ENCODE results near the gene ECHDC3. TPM values are rescaled to one million over a fixed set of nuclear protein-coding genes. Genes with fewer than 3 reads are reported as not detected.

The ECHDC3 gene
- total and polyA plus RNA-seq, 10 of the 15 experiments (the other 5 are each of a cell fraction or from before 2014, with no cell fraction given): 0.16 to 10.0 (median 6.0) TPM

- SMC1A ChIA-PET (ENCODE audit: uncharacterized antibody, unreplicated experiment): interaction anchor here (0.6 to 1.4 kb wide), 2 partner anchors 232 to 496 kb away, joined by 3 to 4 read pairs; no protein-coding TSS in a partner anchor
- Histone ChIP-seq H3K27me3 (replicated peaks in 1 of 2; ENCODE audit: control insufficient read depth in 2 of 2, insufficient read depth in 2 of 2, low read length in 1 of 2) (no peaks in the 10 kb centered on the region), H4K20me1 (ENCODE audit: control insufficient read depth, insufficient read depth) (no peaks in the 10 kb centered on the region), H3K4me2 (ENCODE audit: control insufficient read depth, insufficient read depth) (no peak overlapping the region), H3K36me3 (ENCODE audit: control insufficient read depth in 2 of 2, insufficient read depth in 2 of 2, low read length in 1 of 2) (no peaks in the 10 kb centered on the region), H2AFZ (ENCODE audit: control insufficient read depth, low read depth, low read length) (no peak overlapping the region), H3K9me3 (replicated peaks; ENCODE audit: control insufficient read depth, insufficient read depth, low read length) (no peaks in the 10 kb centered on the region), H3K9ac (ENCODE audit: control insufficient read depth, insufficient read depth, low read length) (no peak overlapping the region), H3K27ac (ENCODE audit: control insufficient read depth, insufficient read depth) (no peak overlapping the region), H3K4me3 (no peak overlapping the region), H3K79me2 (ENCODE audit: control insufficient read depth, insufficient read depth, low read length) (no peaks in the 10 kb centered on the region), H3K4me1 (ENCODE audit: control insufficient read depth, insufficient read depth, low read length) (no peaks in the 10 kb centered on the region; the same call in 1 of the 2 replicates)
- in situ Hi-C loops (cut with MboI) (no loop called here), intact Hi-C loops (cut with micrococcal nuclease; ENCODE audit: unreplicated experiment) (no loop called here)
- FAIRE-seq (no peak), DNase-seq (ENCODE audit: low read depth, low spot score) (no peak), ATAC-seq (no peak)
- no TSS peak for BruUV-seq (replicated peaks)
- WGBS (ENCODE audit: insufficient coverage, insufficient replicate concordance, low lambda C conversion rate, missing lambda C conversion rate): 60% methylated on average over 13 of the region's 13 CpGs
- RAD21 ChIA-PET (ENCODE audit: unreplicated experiment): no interaction called here
- POLR2A ChIA-PET: interaction anchor here (0.9 kb wide), 1 partner anchor 9 kb away, joined by 4 read pairs; no protein-coding TSS in a partner anchor
- CTCF ChIA-PET: interaction anchor here (3.0 kb wide), 1 partner anchor 11 kb away, joined by 10 read pairs; no protein-coding TSS in a partner anchor
- TF ChIP-seq RFX5 (IDR thresholded peaks at IDR 0.05; ENCODE audit: low read depth, low read length) (no peak), USF2 (IDR thresholded peaks at IDR 0.05; ENCODE audit: borderline replicate concordance, low read depth, low read length) (no peak), CBX5 (IDR thresholded peaks at IDR 0.05; ENCODE audit: low read depth) (no peak), NKRF (conservative IDR thresholded peaks at IDR 0.05) (no peak), ELK1 (IDR thresholded peaks at IDR 0.05; ENCODE audit: low read depth, low read length) (no peak), ZBED1 (IDR thresholded peaks at IDR 0.05; ENCODE audit: borderline replicate concordance) (no peak), NBN (IDR thresholded peaks at IDR 0.05) (no peak), POU2F2 (IDR thresholded peaks at IDR 0.05; ENCODE audit: borderline replicate concordance, low read depth, low read length) (no peak), IKZF1 (conservative IDR thresholded peaks at IDR 0.05) (no peak), DPF2 (IDR thresholded peaks at IDR 0.05) (no peak), IRF5 (IDR thresholded peaks at IDR 0.05; ENCODE audit: borderline replicate concordance) (no peak), BACH1 (IDR thresholded peaks at IDR 0.05; ENCODE audit: borderline replicate concordance) (no peak), IKZF2 (IDR thresholded peaks at IDR 0.05) (no peak), EP300 (IDR thresholded peaks at IDR 0.05; ENCODE audit: borderline replicate concordance in 1 of 2, control insufficient read depth in 1 of 2, low read depth in 2 of 2, low read length in 2 of 2) (no peak), EZH2 (IDR thresholded peaks at IDR 0.05; ENCODE audit: borderline replicate concordance, control insufficient read depth, low read depth, low read length) (no peak), ATF3 (IDR thresholded peaks at IDR 0.05; ENCODE audit: borderline replicate concordance, extremely low read depth, low read depth, low read length) (no peak)
These were observed 4.8 kb downstream of the ECHDC3 start for GRCh38 chr10:11746883-11747539.
